Parathyroid adenoma (tissue), 2 donors: Measurements from ENCODE around the gene CTNND2.
"Not testable (repeated sequence)": the region's sequence is repeated elsewhere in the genome, so short reads cannot be mapped to it uniquely, and the experiment has no call there.

ENCODE experiments used
- H2AFZ ChIP-seq: fragments of 300-600 bp; sonication (generic); one replicate; pipeline ENCODE4 v1.7.0; 2017; ENCODE audit warnings: antibody characterized with exemption, mild to moderate bottlenecking
- H3K27ac ChIP-seq: fragments of 300-600 bp; sonication (generic); one replicate; pipeline ENCODE4 v1.7.0; 2017
- H3K27me3 ChIP-seq: fragments of 300-600 bp; sonication (generic); one replicate; pipeline ENCODE4 v1.7.0; 2017; ENCODE audit warnings: low read length; ENCODE audit not compliant: control insufficient read depth, insufficient read depth
- H3K36me3 ChIP-seq: fragments of 300-600 bp; sonication (generic); one replicate; pipeline ENCODE4 v1.7.0; 2017; ENCODE audit warnings: low read length; ENCODE audit not compliant: control insufficient read depth, insufficient read depth
- H3K4me1 ChIP-seq: fragments of 300-600 bp; sonication (generic); one replicate; pipeline ENCODE4 v1.7.0; 2017; ENCODE audit warnings: control low read depth
- H3K4me2 ChIP-seq: fragments of 300-600 bp; sonication (generic); one replicate; pipeline ENCODE4 v1.7.0; 2017; ENCODE audit warnings: low read length
- H3K4me3 ChIP-seq: fragments of 300-600 bp; sonication (generic); one replicate; pipeline ENCODE4 v1.7.0; 2017; ENCODE audit warnings: low read depth, low read length
- H3K79me2 ChIP-seq: fragments of 300-600 bp; sonication (generic); one replicate; pipeline ENCODE4 v1.7.0; 2017; ENCODE audit warnings: control low read depth
- H3K9ac ChIP-seq: fragments of 300-600 bp; sonication (generic); one replicate; pipeline ENCODE4 v1.7.0; 2017; ENCODE audit warnings: mild to moderate bottlenecking
- H3K9me3 ChIP-seq: fragments of 300-600 bp; sonication (generic); one replicate; pipeline ENCODE4 v1.7.0; 2017; ENCODE audit warnings: low read length; ENCODE audit not compliant: control insufficient read depth
- CTCF ChIP-seq: fragments of 300-600 bp; sonication (generic); IDR thresholded peaks from one replicate; pipeline ENCODE4 v1.7.0; 2017; ENCODE audit warnings: antibody characterized with exemption, mild to moderate bottlenecking
- donor health status: primary hyperparathyroidism.

CTNND2 gene

GRCh38 chr5:11422342-11422741, 481.9 kb downstream of the CTNND2 start:
- H3K27me3 ChIP-seq, result no peaks in the 10 kb centered on the region
- no peaks in the 10 kb centered on the region for H3K4me1 ChIP-seq
- no peak overlapping the region for H3K27ac ChIP-seq
- no peak overlapping the region for H3K4me2 ChIP-seq
- no peak overlapping the region for H2AFZ ChIP-seq
- no peak overlapping the region for H3K9ac ChIP-seq
- TF ChIP-seq CTCF, result no peak
- H3K36me3 ChIP-seq, result no peaks in the 10 kb centered on the region
- no peaks in the 10 kb centered on the region for H3K79me2 ChIP-seq
- H3K4me3 ChIP-seq, result no peak overlapping the region
- H3K9me3 ChIP-seq, result no peaks in the 10 kb centered on the region

DNA sequence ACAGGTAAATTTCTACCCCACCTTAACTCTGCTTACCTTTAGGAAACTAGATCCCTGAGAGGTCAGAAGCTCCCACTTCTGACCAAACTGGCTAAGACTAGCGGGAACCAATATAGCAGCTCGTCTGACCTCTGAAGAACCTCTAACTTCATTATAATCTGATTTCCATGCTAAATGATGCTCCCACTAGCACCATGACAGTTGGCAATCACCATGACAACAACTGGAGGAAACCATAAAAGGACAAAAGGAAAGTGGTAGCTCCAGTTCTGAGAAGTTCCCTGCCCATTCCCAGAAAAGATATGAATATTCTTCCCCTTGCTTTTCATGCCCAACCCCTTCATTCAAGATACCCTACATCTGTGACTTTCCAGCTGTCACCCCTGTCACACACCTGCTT, 483.3 kb downstream of the CTNND2 start:
- Histone ChIP-seq H3K27me3 (no peaks in the 10 kb centered on the region), H3K4me3 (no peak overlapping the region), H3K4me1 (no peaks in the 10 kb centered on the region), H3K9me3 (no peaks in the 10 kb centered on the region), H2AFZ (no peak overlapping the region), H3K79me2 (no peaks in the 10 kb centered on the region), H3K36me3 (no peaks in the 10 kb centered on the region), H3K4me2 (no peak overlapping the region), H3K27ac (no peak overlapping the region), H3K9ac (no peak overlapping the region)
- TF ChIP-seq CTCF, result no peak

- H3K27me3 ChIP-seq, result no peaks in the 10 kb centered on the region
- H2AFZ ChIP-seq, result no peak overlapping the region
- H3K9ac ChIP-seq, result no peak overlapping the region
- H3K27ac ChIP-seq, result no peak overlapping the region
- no peaks in the 10 kb centered on the region for H3K4me1 ChIP-seq
- no peaks in the 10 kb centered on the region for H3K79me2 ChIP-seq
- no peak overlapping the region for H3K4me3 ChIP-seq
- H3K4me2 ChIP-seq, result no peak overlapping the region
- H3K9me3 ChIP-seq, result no peaks in the 10 kb centered on the region
- TF ChIP-seq CTCF, result no peak
- H3K36me3 ChIP-seq, result no peaks in the 10 kb centered on the region
These were observed 488.5 kb downstream of the CTNND2 start for GRCh38 chr5:11415751-11416150.

- H3K9me3 ChIP-seq, H3K4me3 ChIP-seq, H2AFZ ChIP-seq, H3K27ac ChIP-seq, H3K27me3 ChIP-seq, H3K4me1 ChIP-seq, H3K79me2 ChIP-seq, H3K4me2 ChIP-seq, H3K9ac ChIP-seq, H3K36me3 ChIP-seq: not testable (repeated sequence)
These were observed 489.5 kb downstream of the CTNND2 start for GRCh38 chr5:11414732-11415131.

DNA sequence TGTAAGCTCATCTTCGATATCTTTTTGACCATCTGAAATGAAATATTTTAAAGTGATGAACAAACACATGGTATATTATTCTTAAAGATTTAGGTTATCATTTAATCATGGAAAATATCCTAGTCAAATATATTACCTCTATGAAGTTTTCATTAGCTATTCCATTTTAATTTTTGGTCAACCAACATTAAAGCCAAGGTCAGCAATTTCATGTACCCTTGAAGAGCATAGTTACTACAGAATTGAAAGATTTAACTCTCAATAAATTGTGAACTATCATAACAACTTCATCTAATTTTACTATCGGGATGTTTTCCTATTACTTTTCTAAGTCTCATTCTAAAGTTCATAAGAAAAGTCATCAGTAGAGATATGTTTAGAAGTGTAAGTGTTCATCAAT, 492.6 kb downstream of the CTNND2 start:
- Histone ChIP-seq H3K9ac (no peak overlapping the region), H2AFZ (no peak overlapping the region), H3K79me2 (no peaks in the 10 kb centered on the region), H3K36me3 (no peaks in the 10 kb centered on the region), H3K4me1 (no peaks in the 10 kb centered on the region), H3K9me3 (no peaks in the 10 kb centered on the region), H3K27ac (no peak overlapping the region), H3K27me3 (no peaks in the 10 kb centered on the region), H3K4me3 (no peak overlapping the region), H3K4me2 (no peak overlapping the region)
- TF ChIP-seq CTCF, result no peak
